HG03103 (cell line): ENCODE results near the gene INTS14.

Experiments used
- ATAC-seq: cut with Tn5 transposase; IDR thresholded peaks from one replicate; pipeline ENCODE4 v1.9.1; 2021; ENCODE audit warnings: low read depth; ENCODE audit not compliant: unreplicated experiment

INTS14 gene

DNA sequence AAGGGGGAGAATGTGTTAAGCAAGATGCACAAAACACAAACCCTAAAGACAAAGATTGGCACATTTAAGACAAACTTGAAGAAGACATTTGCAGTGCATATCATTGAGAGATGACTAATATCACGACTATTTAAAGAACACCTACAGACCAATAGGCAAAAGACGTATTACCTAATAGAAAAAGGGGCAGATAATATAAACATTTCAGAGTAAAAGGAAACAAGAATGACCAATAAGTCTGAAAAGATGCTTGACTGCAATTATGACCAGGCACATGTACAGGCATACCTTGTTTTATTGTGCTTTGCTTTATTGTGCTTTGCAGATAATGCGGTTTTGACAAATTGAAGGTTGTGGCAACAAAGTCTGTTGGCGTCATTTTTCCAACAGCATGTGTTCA, 75.7 kb downstream of the INTS14 start:
- no peak for ATAC-seq

DNA sequence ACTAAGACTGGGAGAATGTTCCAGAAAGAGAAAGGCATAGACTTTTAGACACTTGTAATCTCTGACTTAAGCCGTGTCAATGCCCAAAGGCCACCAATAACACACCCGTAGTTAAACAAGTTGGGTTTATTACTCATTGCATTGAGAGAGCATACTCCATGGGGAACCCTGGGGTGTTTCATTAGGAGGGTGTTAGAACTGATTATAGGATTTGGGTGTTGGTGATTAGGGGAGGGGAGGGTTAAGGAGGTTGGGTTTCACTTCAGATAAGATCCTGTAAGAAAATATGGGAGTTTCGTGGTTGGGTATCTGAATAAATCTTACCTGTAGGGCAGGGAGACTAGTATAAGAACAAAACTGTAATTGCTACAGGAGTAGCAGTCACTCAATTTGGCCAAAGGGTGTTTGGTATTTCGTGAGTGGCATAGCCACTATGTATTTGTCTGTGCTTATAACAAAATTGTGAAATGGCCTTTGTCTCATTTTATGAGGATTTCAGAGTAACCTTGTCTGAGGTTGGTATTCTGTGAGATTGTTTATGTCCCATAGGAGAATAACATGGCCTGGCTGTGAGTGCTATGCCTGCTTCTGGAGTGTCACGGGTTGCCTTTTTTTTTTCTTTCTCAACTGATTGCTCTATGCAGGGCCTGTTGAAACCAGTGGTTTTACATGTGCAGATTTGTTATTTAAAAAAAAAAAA, 77.7 kb downstream of the INTS14 start:
- ATAC-seq, result no peak

GRCh38 chr15:65532738-65533051, 78.2 kb downstream of the INTS14 start:
- ATAC-seq, result no peak

DNA sequence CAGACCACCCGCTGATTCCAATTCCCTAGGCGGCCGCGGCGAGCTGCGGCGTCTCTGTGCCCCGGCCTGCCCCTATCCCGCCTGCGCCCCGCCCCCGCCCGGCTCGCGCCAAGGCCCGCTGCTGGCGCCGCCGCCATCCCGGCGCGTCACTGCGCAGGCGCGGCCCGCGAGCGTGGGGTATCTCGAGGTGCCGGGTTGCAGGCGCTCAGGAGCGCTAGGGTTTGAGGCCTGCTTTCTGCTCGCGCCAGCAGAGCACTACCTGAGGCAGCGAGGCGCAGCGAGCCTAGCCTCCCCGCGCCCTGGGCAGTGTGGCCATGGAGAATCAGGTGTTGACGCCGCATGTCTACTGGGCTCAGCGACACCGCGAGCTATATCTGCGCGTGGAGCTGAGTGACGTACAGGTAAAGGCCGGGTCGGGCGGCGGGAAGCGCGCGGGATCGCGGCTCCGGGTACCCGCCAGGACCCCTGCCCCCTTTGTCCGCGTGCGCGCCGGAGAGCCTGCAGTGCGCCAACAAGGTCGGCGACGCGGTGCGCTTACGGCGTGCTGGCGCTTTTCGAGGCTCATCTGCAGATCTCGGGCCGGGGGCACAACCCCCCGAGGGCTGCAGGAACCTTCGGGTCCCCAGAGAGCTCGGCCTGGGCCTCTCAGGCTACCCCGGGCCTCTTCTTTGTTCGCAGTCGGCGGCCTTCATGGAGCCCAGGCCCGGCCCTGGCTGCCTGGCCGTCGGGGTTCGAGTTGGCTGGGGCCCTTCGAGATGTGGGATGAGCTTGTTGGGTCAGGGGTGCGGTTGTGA, 80.4 kb downstream of the INTS14 start, which contains the start of gene HACD3:
Gene HACD3 (plus strand): TSS at position 146 of the 794 bp plus-strand sequence. CDS start 169 bp downstream, at position 315.
- peak; percentile 73 for ATAC-seq

- ATAC-seq, result no peak
Observed at GRCh38 chr15:65529762-65530317, 81.1 kb downstream of the INTS14 start.
